IPS-18c (cell line): ENCODE data around the gene EIF4G3.
"Not testable (repeated sequence)": the region's sequence is repeated elsewhere in the genome, so short reads cannot be mapped to it uniquely, and the experiment has no call there.

Experiments
- H3K4me3 ChIP-seq: 2 replicates; pipeline ENCODE4 v1.7.0; 2013; ENCODE audit warnings: low read depth, mild to moderate bottlenecking, low read length, moderate library complexity; ENCODE audit not compliant: insufficient read depth
- H3K9me3 ChIP-seq: one replicate; pipeline ENCODE4 v1.6.1; 2013; ENCODE audit warnings: mild to moderate bottlenecking, low read length, moderate library complexity; ENCODE audit not compliant: control insufficient read depth, insufficient read depth

EIF4G3 gene

DNA sequence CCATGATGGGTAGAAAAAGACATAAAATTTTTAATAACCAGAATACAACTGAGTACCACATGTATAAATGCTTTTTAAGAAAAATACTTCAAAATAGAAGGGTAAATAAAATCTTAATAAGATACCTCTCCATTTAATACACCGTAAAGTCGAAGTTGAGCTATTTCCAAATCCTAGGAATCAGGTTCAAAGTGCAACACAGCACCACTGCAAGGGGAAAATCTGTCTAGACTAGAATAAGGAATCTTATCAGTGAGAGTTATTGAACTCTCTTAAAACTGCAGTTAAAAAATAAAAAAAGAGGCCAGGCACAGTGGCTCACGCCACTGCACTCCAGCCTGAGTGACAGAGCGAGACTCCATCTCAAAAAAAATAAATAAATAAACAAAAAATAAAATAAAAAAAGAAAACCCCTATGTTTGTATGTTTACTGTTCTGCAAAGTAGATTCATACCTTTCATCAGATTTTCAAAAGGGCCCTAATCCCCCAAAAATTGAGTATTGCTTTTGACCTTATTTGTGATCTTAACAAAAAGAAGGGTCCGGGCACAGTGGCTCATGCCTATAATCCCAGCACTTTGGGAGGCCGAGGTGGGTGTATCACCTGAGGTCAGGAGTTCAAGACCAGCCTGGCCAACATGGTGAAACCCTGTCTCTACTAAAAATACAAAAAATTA is 109.0 kb downstream of the EIF4G3 start:
- Histone ChIP-seq H3K4me3 (no peak overlapping the region), H3K9me3 (no peaks in the 10 kb centered on the region)

DNA sequence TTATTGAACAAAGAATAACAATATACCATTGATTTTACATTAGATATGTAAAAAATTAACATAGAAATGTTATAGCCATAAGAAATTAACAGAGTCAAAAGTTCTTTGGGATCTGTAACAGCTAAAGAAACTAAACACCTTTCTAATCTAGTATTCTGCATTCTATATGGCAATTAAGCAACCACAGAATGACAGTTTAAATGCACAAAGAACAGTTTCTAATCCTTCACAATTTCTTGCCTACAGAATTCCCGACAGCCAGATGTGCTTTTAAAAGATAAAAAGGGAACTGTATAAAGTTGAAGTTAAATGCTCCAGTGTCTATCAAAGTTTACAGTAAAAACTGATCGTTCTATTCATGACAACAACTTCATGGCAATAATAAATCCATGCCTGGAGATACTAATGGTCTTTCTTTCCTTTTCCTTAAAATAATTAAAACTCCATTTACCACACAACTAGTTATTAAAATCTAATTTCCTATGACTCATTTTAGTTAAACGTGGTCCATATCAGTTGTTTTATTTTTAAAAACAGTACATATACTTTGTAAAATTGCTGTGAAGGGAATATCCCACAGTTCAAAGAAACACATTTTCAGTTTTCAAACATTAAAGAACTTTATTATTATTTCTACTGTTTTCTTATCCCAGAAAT is 110.2 kb downstream of the EIF4G3 start:
- no peaks in the 10 kb centered on the region for H3K9me3 ChIP-seq
- no peak overlapping the region for H3K4me3 ChIP-seq

DNA sequence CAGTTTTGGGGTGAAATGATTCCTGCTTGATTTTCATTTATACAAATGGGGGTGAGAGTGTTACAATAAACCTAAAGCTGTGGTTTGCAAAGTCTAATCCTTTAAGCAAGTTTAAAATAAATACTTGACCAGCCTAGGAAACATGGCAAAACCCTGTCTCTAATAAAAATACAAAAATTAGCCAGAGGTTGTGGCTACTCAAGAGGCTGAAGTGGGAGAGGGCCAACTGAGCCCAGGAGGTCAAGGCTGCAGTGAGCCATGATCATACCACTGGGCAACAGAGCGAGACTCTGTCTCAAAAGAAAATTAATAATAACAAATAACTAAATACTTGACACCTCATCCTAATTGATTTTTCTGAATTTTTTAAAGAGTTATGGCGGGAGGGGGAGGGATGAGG is 110.8 kb downstream of the EIF4G3 start:
- H3K9me3 ChIP-seq, result no peaks in the 10 kb centered on the region
- H3K4me3 ChIP-seq, result no peak overlapping the region

GRCh38 chr1:21064057-21064456 is 112.6 kb downstream of the EIF4G3 start:
- Histone ChIP-seq H3K9me3 (no peaks in the 10 kb centered on the region), H3K4me3 (no peak overlapping the region)

DNA sequence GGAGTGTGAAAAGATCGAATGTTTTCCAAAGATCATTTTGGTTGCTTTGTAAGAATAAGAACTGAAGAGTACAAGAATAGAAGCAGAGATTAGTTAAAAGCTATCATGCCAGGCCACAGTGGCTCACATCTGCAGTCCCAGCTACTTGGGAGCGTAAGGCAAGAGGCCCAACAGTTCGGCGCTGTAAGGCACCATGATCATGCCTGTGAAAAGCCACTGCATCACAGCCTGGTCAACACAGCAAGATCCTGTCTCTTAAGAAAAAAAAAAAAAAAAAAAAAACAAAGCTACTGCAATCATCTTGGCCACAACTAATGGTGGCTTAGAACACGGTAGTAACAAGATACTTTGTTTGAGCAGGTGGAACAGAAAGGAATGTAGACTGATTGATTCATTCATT is 116.2 kb downstream of the EIF4G3 start:
- Histone ChIP-seq H3K4me3 (no peak overlapping the region), H3K9me3 (no peaks in the 10 kb centered on the region)

DNA sequence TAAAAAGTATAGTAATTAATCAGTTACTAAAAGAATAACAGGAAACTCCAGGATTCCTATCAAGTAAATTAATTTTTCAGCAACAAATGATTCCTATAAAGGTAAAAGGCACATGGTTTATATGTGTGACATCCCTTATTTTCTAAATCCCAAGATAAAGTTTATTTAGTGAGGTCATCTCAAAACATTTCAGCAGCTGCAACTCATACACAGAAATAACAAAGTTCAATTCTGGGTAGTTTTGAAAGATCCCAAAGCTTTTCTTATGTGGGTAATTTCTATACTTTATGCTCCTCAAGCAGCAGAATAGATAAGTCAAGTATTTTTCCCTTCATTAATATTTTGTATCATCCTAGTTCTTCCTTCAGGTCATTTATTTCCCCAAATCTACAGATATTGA is 117.7 kb downstream of the EIF4G3 start:
- no peak overlapping the region for H3K4me3 ChIP-seq

DNA sequence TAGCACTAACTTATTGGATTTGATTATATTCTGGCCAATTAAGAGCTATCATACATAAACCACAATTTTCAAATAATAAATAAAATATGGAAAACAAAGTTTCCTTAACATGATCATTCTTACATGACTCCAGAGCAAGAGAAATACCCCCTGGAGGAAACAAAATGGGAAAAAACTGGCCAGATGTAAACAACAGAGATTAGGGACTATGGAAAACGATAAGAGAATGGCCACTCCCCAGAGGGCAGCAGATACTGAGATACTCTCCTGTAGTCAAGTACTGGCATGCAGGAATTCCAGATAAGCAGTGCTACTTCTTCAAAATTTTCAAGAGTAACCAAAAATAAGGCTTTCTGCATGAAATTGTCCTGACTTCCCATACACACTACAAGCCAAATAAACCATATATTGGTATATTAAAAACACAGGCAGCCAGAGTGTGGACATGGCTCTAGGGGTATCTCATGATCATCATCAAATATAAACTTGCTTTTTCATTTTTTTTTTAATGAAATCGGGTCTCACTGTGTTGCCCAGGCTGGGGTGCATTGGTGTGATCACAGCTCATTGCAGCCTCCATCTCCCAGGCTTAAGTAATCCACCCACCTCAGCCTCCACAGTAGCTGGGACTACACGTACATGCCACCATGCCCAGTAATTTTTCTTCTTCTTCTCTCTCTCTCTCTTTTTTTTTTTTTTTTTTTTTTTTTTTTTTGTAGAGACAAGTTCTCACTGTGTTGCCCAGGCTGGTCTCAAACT is 118.5 kb downstream of the EIF4G3 start:
- H3K9me3 ChIP-seq, result no peaks in the 10 kb centered on the region
- no peak overlapping the region for H3K4me3 ChIP-seq

More for the DNA sequence above, 117.7 kb downstream of the EIF4G3 start:
- no peaks in the 10 kb centered on the region for H3K9me3 ChIP-seq

DNA sequence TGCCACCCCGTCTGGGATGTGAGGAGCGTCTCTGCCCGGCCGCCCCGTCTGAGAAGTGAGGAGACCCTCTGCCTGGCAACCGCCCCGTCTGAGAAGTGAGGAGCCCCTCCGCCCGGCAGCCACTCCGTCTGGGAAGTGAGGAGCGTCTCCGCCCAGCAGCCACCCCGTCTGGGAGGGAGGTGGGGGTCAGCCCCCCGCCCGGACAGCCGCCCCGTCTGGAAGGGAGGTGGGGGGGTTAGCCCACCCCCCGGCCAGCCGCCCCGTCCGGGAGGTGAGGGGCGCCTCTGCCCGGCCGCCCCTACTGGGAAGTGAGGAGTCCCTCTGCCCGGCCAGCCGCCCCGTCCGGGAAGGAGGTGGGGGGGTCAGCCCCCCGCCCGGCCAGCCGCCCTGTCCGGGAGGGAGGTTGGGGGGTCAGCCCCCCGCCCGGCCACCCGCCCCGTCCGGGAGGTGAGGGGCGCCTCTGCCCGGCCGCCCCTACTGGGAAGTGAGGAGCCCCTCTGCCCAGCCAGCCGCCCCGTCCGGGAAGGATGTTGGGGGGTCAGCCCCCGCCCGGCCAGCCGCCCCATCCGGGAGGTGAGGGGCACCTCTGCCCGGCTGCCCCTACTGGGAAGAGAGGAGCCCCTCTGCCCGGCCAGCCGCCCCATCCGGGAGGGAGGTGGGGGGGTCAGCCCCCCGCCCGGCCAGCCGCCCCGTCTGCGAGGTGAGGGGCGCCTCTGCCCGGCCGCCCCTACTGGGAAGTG is 123.3 kb downstream of the EIF4G3 start:
- H3K9me3 ChIP-seq, H3K4me3 ChIP-seq: not testable (repeated sequence)

GRCh38 chr1:21052034-21052433 is 124.7 kb downstream of the EIF4G3 start:
- Histone ChIP-seq H3K4me3 (no peak overlapping the region), H3K9me3 (no peaks in the 10 kb centered on the region)

DNA sequence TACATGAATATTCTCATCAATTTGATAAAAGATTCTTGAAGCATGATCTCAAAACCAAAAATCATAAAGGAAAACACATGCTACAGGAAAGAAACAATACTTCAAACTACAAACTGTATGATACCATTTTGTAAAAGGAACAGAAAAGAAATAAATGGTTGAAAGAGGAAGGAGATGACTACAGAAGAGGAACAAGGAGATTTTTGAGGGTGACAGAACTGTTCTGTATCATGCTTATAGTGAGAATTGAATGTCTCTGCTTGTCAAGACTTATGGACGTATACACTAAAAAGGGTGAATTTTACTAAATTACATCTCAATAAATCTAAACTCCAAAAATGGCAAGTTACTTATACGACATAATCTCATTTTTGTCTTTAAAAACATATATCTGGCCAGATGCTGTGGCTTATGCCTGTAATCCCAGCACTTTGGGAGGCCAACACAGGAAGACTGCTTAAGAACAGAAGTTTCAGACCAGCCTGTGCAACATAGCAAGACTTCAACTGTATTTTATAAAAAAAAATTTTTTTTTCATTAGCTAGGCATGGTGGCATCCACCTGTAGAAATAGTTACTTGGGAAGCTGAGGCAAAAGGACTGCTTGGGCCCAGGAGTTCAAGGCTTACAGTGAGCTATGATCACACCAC is 125.4 kb downstream of the EIF4G3 start:
- Histone ChIP-seq H3K4me3 (no peak overlapping the region), H3K9me3 (no peaks in the 10 kb centered on the region)

GRCh38 chr1:21050031-21050430 is 126.7 kb downstream of the EIF4G3 start:
- H3K9me3 ChIP-seq, result no peaks in the 10 kb centered on the region
- no peak overlapping the region for H3K4me3 ChIP-seq

- Histone ChIP-seq H3K9me3 (no peaks in the 10 kb centered on the region), H3K4me3 (no peak overlapping the region)
These were observed 128.2 kb downstream of the EIF4G3 start for GRCh38 chr1:21048462-21048861.

DNA sequence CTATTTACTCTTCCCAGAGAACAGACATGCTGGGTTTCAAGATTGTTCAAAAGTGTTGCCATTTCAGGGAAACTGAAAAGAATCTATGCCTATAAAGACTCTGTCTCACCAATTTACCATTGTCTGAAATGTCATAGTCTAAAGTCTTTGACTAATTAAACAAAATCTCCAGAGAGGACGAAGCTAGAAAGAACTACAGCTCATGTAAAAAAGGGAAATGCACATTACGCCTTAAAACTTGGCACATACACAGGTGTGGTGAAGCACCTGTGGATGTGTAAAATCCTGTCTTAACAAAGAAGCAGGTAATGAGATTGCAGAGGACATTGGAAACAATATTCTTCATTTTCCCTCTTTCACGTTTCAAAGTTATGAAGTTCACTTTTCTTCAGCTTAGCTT is 130.6 kb downstream of the EIF4G3 start:
- Histone ChIP-seq H3K4me3 (no peak overlapping the region), H3K9me3 (no peaks in the 10 kb centered on the region)

GRCh38 chr1:21045351-21045750 is 131.3 kb downstream of the EIF4G3 start:
- Histone ChIP-seq H3K4me3 (no peak overlapping the region), H3K9me3 (no peaks in the 10 kb centered on the region)

- H3K4me3 ChIP-seq, result no peak overlapping the region
These were observed 133.6 kb downstream of the EIF4G3 start for GRCh38 chr1:21042929-21043605.

DNA sequence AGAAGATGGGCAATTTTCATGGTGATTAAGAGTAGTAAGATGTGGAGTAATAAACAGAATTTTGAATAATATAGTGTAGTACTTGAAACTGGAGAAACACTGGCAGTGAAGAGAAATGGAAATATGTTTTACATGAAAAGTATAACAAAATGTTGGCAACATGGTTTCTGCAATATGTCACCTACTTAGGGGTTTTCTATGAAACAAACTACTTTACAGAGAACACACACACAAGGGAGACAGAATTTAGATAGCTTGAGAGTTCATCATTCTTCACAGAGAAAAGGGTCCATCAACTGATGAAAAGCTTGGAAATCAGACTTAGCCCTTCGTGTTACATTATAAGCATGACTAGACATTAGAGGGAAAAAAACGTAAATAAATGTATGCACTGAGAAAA is 135.2 kb downstream of the EIF4G3 start:
- H3K9me3 ChIP-seq, result no peaks in the 10 kb centered on the region
- no peak overlapping the region for H3K4me3 ChIP-seq

More at GRCh38 chr1:21042929-21043605, 133.6 kb downstream of the EIF4G3 start:
- H3K9me3 ChIP-seq, result no peaks in the 10 kb centered on the region

GRCh38 chr1:21037091-21037490 is 139.6 kb downstream of the EIF4G3 start:
- no peak overlapping the region for H3K4me3 ChIP-seq
- H3K9me3 ChIP-seq, result no peaks in the 10 kb centered on the region
